ENCODE data around the gene RBFOX2. TPM values are rescaled to one million over a fixed set of nuclear protein-coding genes. Genes with fewer than 3 reads are reported as not detected.
"Not testable (repeated sequence)": the region's sequence is repeated elsewhere in the genome, so short reads cannot be mapped to it uniquely, and the experiment has no call there.

Gene RBFOX2
- total and polyA plus RNA-seq, 11 donors, result 31.0 to 102 (median 84.0) TPM

DNA sequence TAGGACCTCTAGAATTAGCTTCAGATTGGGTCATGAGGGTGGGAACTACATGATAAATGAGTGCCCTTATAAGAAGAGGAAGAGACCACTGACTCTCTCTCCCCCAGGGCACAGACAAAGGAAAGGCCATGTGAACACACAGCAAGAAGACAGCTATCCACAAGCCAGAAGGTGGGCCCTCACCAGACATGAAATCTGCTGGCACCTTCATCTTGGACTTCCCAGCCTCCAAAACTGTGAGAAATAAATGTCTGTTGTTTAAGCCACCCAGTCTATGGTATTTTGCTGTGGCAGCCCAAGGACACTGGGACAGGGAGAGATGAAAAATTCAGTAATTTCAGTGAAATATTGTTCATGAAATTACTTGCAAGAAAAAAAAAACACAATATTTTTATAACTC, 5.9 kb downstream of the RBFOX2 start:
- no peaks in the 10 kb centered on the region for H3K27me3 ChIP-seq
- H3K4me1 ChIP-seq, result peaks cover 0 to 56% (median 32%) of the 10 kb centered on the region in 12 donors

DNA sequence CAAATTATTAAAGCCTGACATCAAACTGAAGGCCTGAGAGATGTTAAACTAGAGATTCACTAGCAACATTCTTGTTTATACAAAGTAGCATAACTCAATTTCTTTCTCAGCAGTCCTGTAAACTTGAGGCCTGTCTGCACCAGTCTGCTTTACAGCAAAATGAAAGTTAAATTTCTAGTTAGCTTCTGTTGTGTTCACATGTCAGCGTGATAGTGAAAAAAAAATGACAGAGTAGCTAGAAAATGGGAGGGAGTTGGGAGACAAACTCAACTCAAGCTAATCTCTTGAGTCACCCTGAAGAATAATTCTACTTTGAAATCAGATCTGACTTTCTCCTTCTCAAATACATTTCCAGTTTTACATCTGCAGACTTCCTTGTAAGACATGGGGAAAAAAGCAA, 6.5 kb downstream of the RBFOX2 start:
- no peak for TF ChIP-seq POLR2A (IDR thresholded peaks at IDR 0.05)
- TF ChIP-seq, protein P1, sequence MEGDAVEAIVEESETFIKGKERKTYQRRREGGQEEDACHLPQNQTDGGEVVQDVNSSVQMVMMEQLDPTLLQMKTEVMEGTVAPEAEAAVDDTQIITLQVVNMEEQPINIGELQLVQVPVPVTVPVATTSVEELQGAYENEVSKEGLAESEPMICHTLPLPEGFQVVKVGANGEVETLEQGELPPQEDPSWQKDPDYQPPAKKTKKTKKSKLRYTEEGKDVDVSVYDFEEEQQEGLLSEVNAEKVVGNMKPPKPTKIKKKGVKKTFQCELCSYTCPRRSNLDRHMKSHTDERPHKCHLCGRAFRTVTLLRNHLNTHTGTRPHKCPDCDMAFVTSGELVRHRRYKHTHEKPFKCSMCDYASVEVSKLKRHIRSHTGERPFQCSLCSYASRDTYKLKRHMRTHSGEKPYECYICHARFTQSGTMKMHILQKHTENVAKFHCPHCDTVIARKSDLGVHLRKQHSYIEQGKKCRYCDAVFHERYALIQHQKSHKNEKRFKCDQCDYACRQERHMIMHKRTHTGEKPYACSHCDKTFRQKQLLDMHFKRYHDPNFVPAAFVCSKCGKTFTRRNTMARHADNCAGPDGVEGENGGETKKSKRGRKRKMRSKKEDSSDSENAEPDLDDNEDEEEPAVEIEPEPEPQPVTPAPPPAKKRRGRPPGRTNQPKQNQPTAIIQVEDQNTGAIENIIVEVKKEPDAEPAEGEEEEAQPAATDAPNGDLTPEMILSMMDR (IDR thresholded peaks at IDR 0.05), result no peak
- Histone ChIP-seq H3K27me3 (no peaks in the 10 kb centered on the region), H3K4me3 (no peak overlapping the region), H3K36me3 (peaks cover 0 to 11% (median 3%) of the 10 kb centered on the region in 9 donors), H3K4me1 (peaks cover 0 to 57% (median 36%) of the 10 kb centered on the region in 12 donors), H3K9me3 (peaks cover 0 to 3% (median 0%) of the 10 kb centered on the region in 12 donors), H3K27ac (peak overlapping the region in 6 of 12 donors; percentile 0 to 72 (median 42))
- no peak for ATAC-seq
- intact Hi-C loops (cut with DNase I), result loop anchor here in 5 of 10 donors (5.0 to 10.0 kb wide), 5 partner anchors 35 to 87 kb away; no protein-coding TSS in a partner anchor
- 45 to 55% (median 47%) methylated on average over 1 of the region's 1 CpG for WGBS, 4 donors
- no peak for DNase-seq

More for the DNA sequence above, 5.9 kb downstream of the RBFOX2 start:
- Histone ChIP-seq H3K27ac (peak overlapping the region in 6 of 12 donors; percentile 0 to 72 (median 42)), H3K9me3 (peaks cover 0 to 3% (median 0%) of the 10 kb centered on the region in 12 donors), H3K36me3 (peaks cover 0 to 11% (median 3%) of the 10 kb centered on the region in 9 donors), H3K4me3 (no peak overlapping the region)
- intact Hi-C loops (cut with DNase I), result loop anchor here in 5 of 10 donors (5.0 to 10.0 kb wide), 5 partner anchors 35 to 88 kb away; no protein-coding TSS in a partner anchor
- no peak for TF ChIP-seq POLR2A (IDR thresholded peaks at IDR 0.05)
- TF ChIP-seq, protein P1 (IDR thresholded peaks at IDR 0.05), result no peak
- no peak for DNase-seq
- no peak for ATAC-seq

DNA sequence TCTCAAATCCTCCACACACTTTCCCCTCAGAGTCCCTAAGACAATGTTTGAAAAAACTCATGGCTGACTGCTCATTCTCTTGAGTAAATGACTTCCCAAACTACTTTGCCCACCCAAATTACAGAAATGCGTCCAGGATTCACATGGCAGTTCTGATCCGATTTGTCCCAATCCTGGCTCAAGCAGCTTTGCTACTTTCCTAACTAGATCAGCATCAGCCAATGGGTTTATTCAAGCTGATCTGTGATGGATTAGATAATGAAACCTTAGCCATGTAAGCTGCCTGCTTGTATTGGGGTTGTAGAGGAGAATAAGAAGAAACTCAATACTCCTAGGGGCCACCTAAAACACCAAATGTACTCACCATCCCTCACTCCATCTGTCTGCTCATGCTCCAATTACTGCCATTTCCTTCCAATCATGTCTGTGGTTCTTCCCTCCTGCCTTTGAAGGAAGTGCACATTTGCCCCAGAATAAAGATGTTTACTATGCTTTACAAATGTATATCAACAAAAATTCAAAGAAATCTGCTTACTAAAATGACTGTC, 6.9 kb downstream of the RBFOX2 start:
- Histone ChIP-seq H3K4me3 (no peak overlapping the region), H3K4me1 (peaks cover 0 to 57% (median 39%) of the 10 kb centered on the region in 12 donors), H3K27me3 (no peaks in the 10 kb centered on the region), H3K36me3 (peaks cover 0 to 11% (median 3%) of the 10 kb centered on the region in 9 donors), H3K9me3 (peaks cover 0 to 3% (median 0%) of the 10 kb centered on the region in 12 donors), H3K27ac (peak overlapping the region in 5 of 12 donors; percentile 0 to 72 (median 49))
- ATAC-seq (no peak), DNase-seq (no peak)
- TF ChIP-seq, protein P1 (IDR thresholded peaks at IDR 0.05), result no peak
- no peak for TF ChIP-seq POLR2A (IDR thresholded peaks at IDR 0.05)
- WGBS, 4 donors, result 66 to 79% (median 71%) methylated on average over 2 of the region's 2 CpGs
- intact Hi-C loops (cut with DNase I), result loop anchor here in 5 of 10 donors (5.0 to 10.0 kb wide), 5 partner anchors 34 to 87 kb away; no protein-coding TSS in a partner anchor

DNA sequence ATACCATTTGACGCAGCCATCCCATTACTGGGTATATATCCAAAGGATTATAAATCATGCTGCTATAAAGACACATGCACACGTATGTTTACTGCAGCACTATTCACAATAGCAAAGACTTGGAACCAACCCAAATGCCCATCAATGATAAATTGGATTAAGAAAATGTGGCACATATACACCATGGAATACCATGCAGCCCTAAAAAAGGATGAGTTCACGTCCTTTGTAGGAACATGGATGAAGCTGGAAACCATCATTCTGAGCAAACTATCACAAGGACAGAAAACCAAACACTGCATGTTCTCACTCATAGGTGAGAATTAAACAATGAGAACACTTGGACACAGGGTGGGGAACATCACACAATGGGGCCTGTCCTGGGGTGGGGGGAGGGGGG, 7.8 kb downstream of the RBFOX2 start:
- 98 to 100% (median 100%) methylated on average over 2 to 3 of the region's 3 CpGs for WGBS, 4 donors
- Histone ChIP-seq H3K27ac (peak overlapping the region in 1 of 12 donors; percentile 72), H3K4me1 (peaks cover 0 to 58% (median 43%) of the 10 kb centered on the region in 12 donors)
- not testable (repeated sequence) for ATAC-seq, H3K27me3 ChIP-seq, H3K9me3 ChIP-seq, H3K4me3 ChIP-seq, H3K36me3 ChIP-seq, DNase-seq
- intact Hi-C loops (cut with DNase I), result loop anchor here in 5 of 10 donors (5.0 to 10.0 kb wide), 5 partner anchors 34 to 86 kb away; no protein-coding TSS in a partner anchor
